ENCODE measurements around the gene HS3ST4. TPM values are rescaled to one million over a fixed set of nuclear protein-coding genes. Genes with fewer than 3 reads are reported as not detected.
"Not testable (repeated sequence)": the region's sequence is repeated elsewhere in the genome, so short reads cannot be mapped to it uniquely, and the experiment has no call there.

Gene HS3ST4
- total RNA-seq, 1 experiment from 2014 or later, result not detected

GRCh38 chr16:26078716-26079355 lies 387.1 kb downstream of the HS3ST4 start:
- DNase-seq (ENCODE audit: low read depth), result no peak

- DNase-seq (ENCODE audit: low read depth), result no peak
These were observed 395.3 kb downstream of the HS3ST4 start for GRCh38 chr16:26087091-26087490.

- no peak for DNase-seq (ENCODE audit: low read depth)
These were observed 399.8 kb downstream of the HS3ST4 start for GRCh38 chr16:26091511-26091910.

GRCh38 chr16:26098206-26098605 lies 406.4 kb downstream of the HS3ST4 start:
- DNase-seq (ENCODE audit: low read depth), result not testable (repeated sequence)

- no peak for DNase-seq (ENCODE audit: low read depth)
These were observed 410.6 kb downstream of the HS3ST4 start for GRCh38 chr16:26102369-26102768.

GRCh38 chr16:26108836-26109505 lies 417.2 kb downstream of the HS3ST4 start:
- DNase-seq (ENCODE audit: low read depth), result no peak

- peak; percentile 13 for DNase-seq (ENCODE audit: low read depth)
These were observed 420.1 kb downstream of the HS3ST4 start for GRCh38 chr16:26111900-26112299.

GRCh38 chr16:26118575-26118974 lies 426.8 kb downstream of the HS3ST4 start:
- DNase-seq (ENCODE audit: low read depth), result no peak

- no peak for DNase-seq (ENCODE audit: low read depth)
These were observed 429.0 kb downstream of the HS3ST4 start for GRCh38 chr16:26120729-26121128.

- no peak for DNase-seq (ENCODE audit: low read depth)
These were observed 436.5 kb downstream of the HS3ST4 start for GRCh38 chr16:26128296-26128695.

GRCh38 chr16:26129997-26130396 lies 438.2 kb downstream of the HS3ST4 start:
- no peak for DNase-seq (ENCODE audit: low read depth)

GRCh38 chr16:26133416-26134093 lies 441.8 kb downstream of the HS3ST4 start:
- DNase-seq (ENCODE audit: low read depth), result no peak

GRCh38 chr16:26134588-26134987 lies 442.8 kb downstream of the HS3ST4 start:
- no peak for DNase-seq (ENCODE audit: low read depth)

- no peak for DNase-seq (ENCODE audit: low read depth)
These were observed 446.2 kb downstream of the HS3ST4 start for GRCh38 chr16:26137956-26138355.

GRCh38 chr16:26139091-26139490 lies 447.3 kb downstream of the HS3ST4 start:
- DNase-seq (ENCODE audit: low read depth), result no peak

GRCh38 chr16:26139884-26140283 lies 448.1 kb downstream of the HS3ST4 start:
- no peak for DNase-seq (ENCODE audit: low read depth)

- no peak for DNase-seq (ENCODE audit: low read depth)
These were observed 457.8 kb downstream of the HS3ST4 start for GRCh38 chr16:26149364-26150190.

GRCh38 chr16:26155221-26155620 lies 463.5 kb downstream of the HS3ST4 start:
- DNase-seq (ENCODE audit: low read depth), result no peak

GRCh38 chr16:26157319-26157718 lies 465.6 kb downstream of the HS3ST4 start:
- no peak for DNase-seq (ENCODE audit: low read depth)

- DNase-seq (ENCODE audit: low read depth), result no peak
These were observed 466.5 kb downstream of the HS3ST4 start for GRCh38 chr16:26158142-26158759.
